H9 (cell line): Measurements from ENCODE around the gene NFKB1. TPM values are rescaled to one million over a fixed set of nuclear protein-coding genes. Genes with fewer than 3 reads are reported as not detected.

Source experiments
- DNase-seq: peaks from one replicate; pipeline ENCODE4 v3.0.0-alpha.2; 2017
- H2AFZ ChIP-seq: one replicate; pipeline ENCODE4 v1.6.1; 2013; ENCODE audit warnings: mild to moderate bottlenecking, low read length, control low read depth, moderate library complexity
- H2AK5ac ChIP-seq: 2 replicates; pipeline ENCODE4 v1.6.1; 2013; ENCODE audit warnings: low read length, control low read depth, mixed read lengths; ENCODE audit not compliant: insufficient read length
- H2BK120ac ChIP-seq: one replicate; pipeline ENCODE4 v1.6.1; 2013; ENCODE audit warnings: low read depth, mild to moderate bottlenecking, low read length, control low read depth, inconsistent platforms; ENCODE audit not compliant: poor library complexity, severe bottlenecking
- H2BK12ac ChIP-seq: 2 replicates; pipeline ENCODE4 v1.6.1; 2013; ENCODE audit warnings: low read length, control low read depth, mixed read lengths, low read depth; ENCODE audit not compliant: insufficient read length
- H2BK15ac ChIP-seq: 2 replicates; pipeline ENCODE4 v1.6.1; 2013; ENCODE audit warnings: low read depth, low read length, control low read depth
- H2BK20ac ChIP-seq: one replicate; pipeline ENCODE4 v1.6.1; 2013; ENCODE audit warnings: low read depth, mild to moderate bottlenecking, low read length, control low read depth, inconsistent platforms; ENCODE audit not compliant: poor library complexity, severe bottlenecking
- H2BK5ac ChIP-seq: 2 replicates; pipeline ENCODE4 v1.6.1; 2013; ENCODE audit warnings: low read length, control low read depth, mixed read lengths; ENCODE audit not compliant: insufficient read length
- H3K14ac ChIP-seq: 2 replicates; pipeline ENCODE4 v1.6.1; 2013; ENCODE audit warnings: low read length, control low read depth; ENCODE audit not compliant: insufficient read depth
- H3K18ac ChIP-seq: 2 replicates; pipeline ENCODE4 v1.6.1; 2013; ENCODE audit warnings: low read depth, mild to moderate bottlenecking, mixed read lengths, low read length, control low read depth; ENCODE audit not compliant: insufficient read length
- H3K23ac ChIP-seq: 2 replicates; pipeline ENCODE4 v1.6.1; 2013; ENCODE audit warnings: low read length, control low read depth, mixed read lengths, low read depth; ENCODE audit not compliant: insufficient read length
- H3K23me2 ChIP-seq: 2 replicates; pipeline ENCODE4 v1.6.1; 2013; ENCODE audit warnings: low read depth, mild to moderate bottlenecking, mixed read lengths, low read length, control low read depth; ENCODE audit not compliant: insufficient read length, poor library complexity, severe bottlenecking
- H3K27ac ChIP-seq: 2 replicates; pipeline ENCODE4 v1.5.1; 2013; ENCODE audit warnings: low read length, control low read depth, mixed read lengths, low read depth; ENCODE audit not compliant: insufficient read length
- H3K27me3 ChIP-seq: 2 replicates; pipeline ENCODE4 v1.6.1; 2013; ENCODE audit warnings: low read length, control low read depth, inconsistent platforms; ENCODE audit not compliant: insufficient read depth
- H3K4ac ChIP-seq: 2 replicates; pipeline ENCODE4 v1.6.1; 2013; ENCODE audit warnings: low read depth, mild to moderate bottlenecking, control low read depth, inconsistent platforms, low read length, moderate library complexity
- H3K4me1 ChIP-seq: 2 replicates; pipeline ENCODE4 v1.6.1; 2013; ENCODE audit warnings: low read length, control low read depth, inconsistent platforms; ENCODE audit not compliant: insufficient read depth
- H3K4me2 ChIP-seq: 2 replicates; pipeline ENCODE4 v1.6.1; 2013; ENCODE audit warnings: low read length, control low read depth, mixed read lengths; ENCODE audit not compliant: insufficient read length, insufficient read depth
- H3K56ac ChIP-seq: 2 replicates; pipeline ENCODE4 v1.6.1; 2013; ENCODE audit warnings: low read depth, mild to moderate bottlenecking, mixed read lengths, low read length, control low read depth; ENCODE audit not compliant: insufficient read length
- H3K79me1 ChIP-seq: 2 replicates; pipeline ENCODE4 v1.6.1; 2013; ENCODE audit warnings: low read depth, mild to moderate bottlenecking, moderate library complexity, low read length, control low read depth, inconsistent platforms; ENCODE audit not compliant: insufficient read depth, poor library complexity, severe bottlenecking
- H3K79me2 ChIP-seq: 2 replicates; pipeline ENCODE4 v1.6.1; 2013; ENCODE audit warnings: low read length, control low read depth, inconsistent platforms; ENCODE audit not compliant: insufficient read depth
- H3K9ac ChIP-seq: 2 replicates; pipeline ENCODE4 v1.6.1; 2013; ENCODE audit warnings: low read length, control low read depth, mixed read lengths; ENCODE audit not compliant: insufficient read length; ENCODE audit errors: extremely low read depth
- H3K9me3 ChIP-seq: one replicate; pipeline ENCODE4 v1.6.1; 2013; ENCODE audit warnings: low read depth, low read length, inconsistent platforms; ENCODE audit not compliant: control insufficient read depth
- H3T11ph ChIP-seq: one replicate; pipeline ENCODE4 v1.6.1; 2013; ENCODE audit warnings: mild to moderate bottlenecking, low read length, control low read depth, inconsistent platforms
- H4K20me1 ChIP-seq: one replicate; pipeline ENCODE4 v1.6.1; 2013; ENCODE audit not compliant: control insufficient read depth, insufficient read length, insufficient read depth
- H4K5ac ChIP-seq: 2 replicates; pipeline ENCODE4 v1.6.1; 2013; ENCODE audit warnings: low read depth, mild to moderate bottlenecking, mixed read lengths, low read length, control low read depth; ENCODE audit not compliant: insufficient read length
- H4K8ac ChIP-seq: replicated peaks from 2 replicates; pipeline ENCODE4 v1.6.1; 2013; ENCODE audit warnings: low read length, control low read depth, mixed read lengths, low read depth; ENCODE audit not compliant: insufficient read length
- H4K91ac ChIP-seq: 2 replicates; pipeline ENCODE4 v1.6.1; 2013; ENCODE audit warnings: low read depth, mild to moderate bottlenecking, moderate library complexity, mixed read lengths, low read length, control low read depth; ENCODE audit not compliant: insufficient read length
- H3K27ac Mint-ChIP-seq, 3 experiments: 2 replicates in 2 of 3; 3 replicates in 1 of 3; pipeline ENCODE4 v1.8.0; 2020 to 2021; ENCODE audit warnings: mixed read lengths in 3 of 3, mild to moderate bottlenecking in 1 of 3, moderate library complexity in 1 of 3
- H3K27me3 Mint-ChIP-seq: 2 replicates; pipeline ENCODE4 v1.8.0; 2021; ENCODE audit warnings: low read depth, mild to moderate bottlenecking, moderate library complexity, mixed read lengths
- H3K36me3 Mint-ChIP-seq, 3 experiments: 2 replicates in 2 of 3; 3 replicates in 1 of 3; pipeline ENCODE4 v1.8.0; 2020 to 2021; ENCODE audit warnings: low read depth in 3 of 3, mixed read lengths in 3 of 3; ENCODE audit not compliant: insufficient read depth in 1 of 3
- H3K4me1 Mint-ChIP-seq, 2 experiments: 2 replicates each; pipeline ENCODE4 v1.8.0; 2020; ENCODE audit warnings: mixed read lengths in 2 of 2
- H3K4me3 Mint-ChIP-seq, 2 experiments: 2 replicates in 1 of 2; 3 replicates in 1 of 2; pipeline ENCODE4 v1.8.0; 2020 to 2021; ENCODE audit warnings: mild to moderate bottlenecking in 2 of 2, mixed read lengths in 2 of 2, moderate library complexity in 1 of 2
- H3K9me3 Mint-ChIP-seq, 2 experiments: 2 replicates in 1 of 2; 3 replicates in 1 of 2; pipeline ENCODE4 v1.8.0; 2020; ENCODE audit warnings: mild to moderate bottlenecking in 2 of 2, mixed read lengths in 2 of 2, moderate library complexity in 1 of 2
- WGBS: extraction: QIAGEN DNeasy Blood & Tissue Kit; methylation state at CpG from one replicate; pipeline ENCODE4 v1.1.7; 2013; ENCODE audit warnings: missing lambda C conversion rate, low lambda C conversion rate, mixed read lengths; ENCODE audit not compliant: insufficient read length; ENCODE audit errors: extremely low coverage; 5-methylcytosine and 5-hydroxymethylcytosine counted together
- total RNA-seq: library from RNA; stranded (reverse); gene quantifications from 2 replicates; pipeline ENCODE4 v1.2.1, GENCODE V29; 2021
- TF ChIP-seq, protein P1 (sequence below): fragments of 200-600 bp; sonication (generic); conservative IDR thresholded peaks from 3 replicates; pipeline ENCODE4 v1.8.0; 2021; ENCODE audit warnings: antibody characterized with exemption, mild to moderate bottlenecking

The NFKB1 gene
- total RNA-seq, 1 experiment from 2014 or later, result 5.7 TPM

DNA sequence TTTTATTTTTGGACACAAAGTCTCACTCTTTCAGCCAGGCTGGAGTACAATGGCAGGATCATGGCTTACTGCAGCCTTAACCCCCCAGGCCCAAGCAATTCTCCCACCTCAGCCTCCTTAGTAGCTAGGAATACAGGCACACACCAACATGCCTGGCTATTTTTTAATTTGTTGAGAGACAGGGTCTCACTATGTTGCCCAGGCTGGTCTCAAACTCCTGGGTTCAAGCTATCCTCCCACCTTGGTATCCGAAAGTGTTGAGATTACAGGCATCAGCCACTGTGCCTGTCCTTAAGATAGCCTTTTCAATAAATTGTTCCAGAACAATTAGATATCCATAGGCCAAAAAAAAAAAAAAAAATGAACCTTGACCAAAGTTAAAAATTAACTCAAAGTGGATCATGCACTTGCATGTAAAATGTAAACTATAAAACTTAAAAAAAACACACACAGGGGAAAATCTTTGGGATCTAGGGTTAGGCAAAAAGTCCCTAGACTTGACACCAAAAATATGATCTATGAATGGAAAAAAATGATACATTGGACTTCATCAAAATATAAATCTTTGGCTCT lies 28.6 kb upstream of the NFKB1 start:
- no CpG with 5 or more reads among the region's 1 CpG for WGBS
- H3K9me3 Mint-ChIP-seq, result peaks cover 3 to 8% of the 10 kb centered on the region in 2 experiments; a peak in 2 of 5 replicates
- no peak overlapping the region for H3T11ph ChIP-seq
- DNase-seq, result no peak
- no peaks in the 10 kb centered on the region for H3K27me3 ChIP-seq
- H3K36me3 Mint-ChIP-seq, result peaks cover 0 to 3% (median 2%) of the 10 kb centered on the region in 3 experiments; a peak in 1 of 7 replicates
- H3K27ac ChIP-seq, result no peak overlapping the region
- no peak overlapping the region for H4K8ac ChIP-seq
- H2BK15ac ChIP-seq, result no peak overlapping the region
- H2BK12ac ChIP-seq, result no peak overlapping the region
- no peak overlapping the region for H3K56ac ChIP-seq
- no peaks in the 10 kb centered on the region for H3K27me3 Mint-ChIP-seq
- no peak overlapping the region for H4K91ac ChIP-seq
- H3K27ac Mint-ChIP-seq, result no peak overlapping the region
- no peak overlapping the region for H2BK120ac ChIP-seq
- H3K79me1 ChIP-seq, result no peaks in the 10 kb centered on the region
- no peak overlapping the region for H4K5ac ChIP-seq
- no peak overlapping the region for H3K4me3 Mint-ChIP-seq
- H3K4ac ChIP-seq, result no peak overlapping the region
- H3K9me3 ChIP-seq, result no peaks in the 10 kb centered on the region
- H3K4me1 Mint-ChIP-seq, result peaks cover 10 to 13% of the 10 kb centered on the region in 2 experiments
- no peaks in the 10 kb centered on the region for H3K4me1 ChIP-seq
- TF ChIP-seq, protein P1, sequence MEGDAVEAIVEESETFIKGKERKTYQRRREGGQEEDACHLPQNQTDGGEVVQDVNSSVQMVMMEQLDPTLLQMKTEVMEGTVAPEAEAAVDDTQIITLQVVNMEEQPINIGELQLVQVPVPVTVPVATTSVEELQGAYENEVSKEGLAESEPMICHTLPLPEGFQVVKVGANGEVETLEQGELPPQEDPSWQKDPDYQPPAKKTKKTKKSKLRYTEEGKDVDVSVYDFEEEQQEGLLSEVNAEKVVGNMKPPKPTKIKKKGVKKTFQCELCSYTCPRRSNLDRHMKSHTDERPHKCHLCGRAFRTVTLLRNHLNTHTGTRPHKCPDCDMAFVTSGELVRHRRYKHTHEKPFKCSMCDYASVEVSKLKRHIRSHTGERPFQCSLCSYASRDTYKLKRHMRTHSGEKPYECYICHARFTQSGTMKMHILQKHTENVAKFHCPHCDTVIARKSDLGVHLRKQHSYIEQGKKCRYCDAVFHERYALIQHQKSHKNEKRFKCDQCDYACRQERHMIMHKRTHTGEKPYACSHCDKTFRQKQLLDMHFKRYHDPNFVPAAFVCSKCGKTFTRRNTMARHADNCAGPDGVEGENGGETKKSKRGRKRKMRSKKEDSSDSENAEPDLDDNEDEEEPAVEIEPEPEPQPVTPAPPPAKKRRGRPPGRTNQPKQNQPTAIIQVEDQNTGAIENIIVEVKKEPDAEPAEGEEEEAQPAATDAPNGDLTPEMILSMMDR, result no peak
- H3K23me2 ChIP-seq, result no peaks in the 10 kb centered on the region
- H4K20me1 ChIP-seq, result no peaks in the 10 kb centered on the region
- H2BK5ac ChIP-seq, result no peak overlapping the region
- H2AK5ac ChIP-seq, result no peak overlapping the region
- no peak overlapping the region for H2AFZ ChIP-seq
- no peak overlapping the region for H2BK20ac ChIP-seq
- H3K4me2 ChIP-seq, result no peak overlapping the region
- no peak overlapping the region for H3K9ac ChIP-seq
- H3K18ac ChIP-seq, result no peak overlapping the region
- H3K79me2 ChIP-seq, result no peaks in the 10 kb centered on the region
- H3K14ac ChIP-seq, result no peak overlapping the region
- no peak overlapping the region for H3K23ac ChIP-seq
